K562 (cell line): ENCODE measurements around the gene HCRT. TPM values are rescaled to one million over a fixed set of nuclear protein-coding genes. Genes with fewer than 3 reads are reported as not detected.
"Not testable (repeated sequence)": the region's sequence is repeated elsewhere in the genome, so short reads cannot be mapped to it uniquely, and the experiment has no call there.

ENCODE experiments used
- ATAC-seq: fragments of 200-7000 bp; cut with Tn5 transposase; 3 replicates; pipeline ENCODE4 v1.9.1; 2020; ENCODE audit warnings: moderate library complexity
- BruUV-seq: library from RNA; stranded (reverse); fragments of 400-500 nt; replicated peaks from 2 replicates; lab custom pipeline; 2021; lab: Mats Ljungman, UMichigan
- CTCF ChIA-PET: fragments of 300-600 bp; formaldehyde crosslinking; extraction: SDS; loops from one replicate; lab custom pipeline; 2021; ENCODE audit warnings: low intra/inter-chr PET ratio; lab: Yijun Ruan, JAX
- POLR2A ChIA-PET: fragments of 300-600, 350-650 bp; sonication (Branson Sonifier 250); formaldehyde crosslinking; extraction: SDS; loops from one replicate; lab custom pipeline; 2021; ENCODE audit warnings: antibody characterized with exemption, inconsistent platforms; lab: Yijun Ruan, JAX
- DNase-seq, 4 experiments: peaks; one replicate each; pipeline versions ENCODE4 v3.0.0 to v3.0.0-alpha.2; 2011 to 2018; ENCODE audit warnings: low spot score in 3 of 4, mixed read lengths in 3 of 4; ENCODE audit errors: extremely low read depth in 1 of 4
- FAIRE-seq: peaks from 2 replicates; lab custom pipeline; 2011; peaks lifted over from hg19 to GRCh38; lab: Jason Lieb, UNC
- H2AFZ ChIP-seq: 2 replicates; pipeline ENCODE4 v1.6.0; 2011; ENCODE audit warnings: low read depth, low read length, control low read depth, inconsistent platforms
- H3K27ac ChIP-seq: fragments of 200-600 bp; 3 replicates; pipeline ENCODE4 v1.8.0; 2011; ENCODE audit warnings: low read depth, mild to moderate bottlenecking, control low read depth, inconsistent platforms, low read length, moderate library complexity, mixed read lengths; ENCODE audit errors: extremely low read depth
- H3K27me3 ChIP-seq, 2 experiments: fragments of 300-600 bp in 1 of 2; 2 replicates in 1 of 2; 3 replicates in 1 of 2; pipeline versions ENCODE4 v1.6.0 to v1.8.0; 2011; ENCODE audit warnings: inconsistent platforms in 2 of 2, low read length in 2 of 2, mild to moderate bottlenecking in 1 of 2, mixed read lengths in 1 of 2, moderate library complexity in 1 of 2; ENCODE audit not compliant: control insufficient read depth in 2 of 2, insufficient read depth in 2 of 2
- H3K36me3 ChIP-seq: fragments of 300-600 bp; 3 replicates; pipeline ENCODE4 v1.8.0; 2011; ENCODE audit warnings: mild to moderate bottlenecking, low read length, inconsistent platforms; ENCODE audit not compliant: control insufficient read depth, insufficient read depth
- H3K4me1 ChIP-seq, 2 experiments: fragments of 200-600 bp in 1 of 2; replicated peaks in 1 of 2; 2 replicates in 1 of 2; 3 replicates in 1 of 2; pipeline versions ENCODE4 v1.5.1 to v1.8.0; 2011; ENCODE audit warnings: inconsistent platforms in 2 of 2, low read length in 2 of 2, mild to moderate bottlenecking in 1 of 2, mixed read lengths in 1 of 2, moderate library complexity in 1 of 2; ENCODE audit not compliant: control insufficient read depth in 2 of 2, insufficient read depth in 2 of 2
- H3K4me2 ChIP-seq: 2 replicates; pipeline ENCODE4 v1.6.1; 2011; ENCODE audit warnings: low read length, control low read depth, inconsistent platforms, mixed read lengths; ENCODE audit not compliant: insufficient read depth
- H3K4me3 ChIP-seq: fragments of 200-600 bp; sonication (generic), shearing (Covaris generic); 2 replicates; pipeline ENCODE4 v1.5.1; 2016; ENCODE audit warnings: control low read depth, inconsistent platforms
- H3K79me2 ChIP-seq: fragments of 200-600 bp; 3 replicates; pipeline ENCODE4 v1.8.0; 2011; ENCODE audit warnings: low read length, inconsistent platforms; ENCODE audit not compliant: control insufficient read depth, insufficient read depth
- H3K9ac ChIP-seq, 2 experiments: 2 replicates each; pipeline versions ENCODE4 v1.6.0 to v1.6.1; 2011; ENCODE audit warnings: low read depth in 2 of 2, low read length in 2 of 2, control low read depth in 1 of 2, inconsistent platforms in 1 of 2, mild to moderate bottlenecking in 1 of 2, mixed read lengths in 1 of 2; ENCODE audit not compliant: insufficient read depth in 1 of 2
- H3K9me1 ChIP-seq: one replicate; pipeline ENCODE4 v1.6.0; 2011; ENCODE audit warnings: inconsistent platforms, mild to moderate bottlenecking, low read length, moderate library complexity; ENCODE audit not compliant: control insufficient read depth, insufficient read depth
- H3K9me3 ChIP-seq: replicated peaks from 2 replicates; pipeline ENCODE4 v1.5.1; 2011; ENCODE audit warnings: low read depth, low read length, inconsistent platforms; ENCODE audit not compliant: control insufficient read depth, insufficient read depth
- H4K20me1 ChIP-seq: replicated peaks from 2 replicates; pipeline ENCODE4 v1.6.1; 2011; ENCODE audit warnings: low read length, inconsistent platforms, mixed read lengths; ENCODE audit not compliant: control insufficient read depth, insufficient read depth
- WGBS: fragments of 100-300 bp; shearing (Covaris generic); methylation state at CpG from one replicate; pipeline ENCODE4 v1.1.6; 2016; ENCODE audit warnings: low coverage, mixed read lengths; ENCODE audit not compliant: insufficient coverage; ENCODE audit errors: missing lambda C conversion rate; 5-methylcytosine and 5-hydroxymethylcytosine counted together
- in situ Hi-C: fragments of 300-500 bp; cut with MboI; formaldehyde crosslinking; loops from 4 replicates; pipeline ENCODE4 v1.15.0; 2018; ENCODE audit warnings: inconsistent platforms, mixed read lengths
- intact Hi-C: fragments of 100-400 bp; cut with micrococcal nuclease; formaldehyde crosslinking; loops from 2 replicates; pipeline ENCODE4 v1.14.2; 2022
- polyA plus RNA-seq, 8 experiments: library from polyadenylated mRNA; depleted of rRNA in 4 of 8; stranded (reverse) in 5 of 8; unstranded in 3 of 8; fragments of >200 nt; fragmentation: Nextera tagmentation in 2 of 8; fragmentation: Illumina TruSeq in 1 of 8; extraction: Ambion mirVana in 2 of 8; extraction: Trizol in 1 of 8; gene quantifications; 2 replicates each; pipeline versions ENCODE4 v1.2.1 to v1.2.3, GENCODE V29; 2011 to 2014; ENCODE audit warnings: inconsistent platforms in 1 of 8, missing spikeins in 1 of 8
- total RNA-seq, 7 experiments: library from RNA; depleted of rRNA in 6 of 7; stranded (reverse); fragments of >200 nt in 6 of 7; fragmentation: Illumina TruSeq in 2 of 7; extraction: Trizol in 2 of 7; gene quantifications; 2 replicates each; pipeline versions ENCODE4 v1.2.1 to v1.2.3, GENCODE V29; 2011 to 2021; ENCODE audit warnings: low replicate concordance in 1 of 7
- TF ChIP-seq, protein P1 (sequence below), 2 experiments: fragments of 450-650 bp in 1 of 2; sonication (generic) in 1 of 2; formaldehyde crosslinking; conservative IDR thresholded peaks; 2 replicates each; pipeline versions ENCODE4 v1.4.0 to v1.8.1; 2020 to 2022; ENCODE audit warnings: mild to moderate bottlenecking in 1 of 2, missing genetic modification reagents in 1 of 2

The HCRT gene
- total and polyA plus RNA-seq, 9 of the 15 experiments (the other 6 are each of a cell fraction or from before 2014, with no cell fraction given), result not detected

DNA sequence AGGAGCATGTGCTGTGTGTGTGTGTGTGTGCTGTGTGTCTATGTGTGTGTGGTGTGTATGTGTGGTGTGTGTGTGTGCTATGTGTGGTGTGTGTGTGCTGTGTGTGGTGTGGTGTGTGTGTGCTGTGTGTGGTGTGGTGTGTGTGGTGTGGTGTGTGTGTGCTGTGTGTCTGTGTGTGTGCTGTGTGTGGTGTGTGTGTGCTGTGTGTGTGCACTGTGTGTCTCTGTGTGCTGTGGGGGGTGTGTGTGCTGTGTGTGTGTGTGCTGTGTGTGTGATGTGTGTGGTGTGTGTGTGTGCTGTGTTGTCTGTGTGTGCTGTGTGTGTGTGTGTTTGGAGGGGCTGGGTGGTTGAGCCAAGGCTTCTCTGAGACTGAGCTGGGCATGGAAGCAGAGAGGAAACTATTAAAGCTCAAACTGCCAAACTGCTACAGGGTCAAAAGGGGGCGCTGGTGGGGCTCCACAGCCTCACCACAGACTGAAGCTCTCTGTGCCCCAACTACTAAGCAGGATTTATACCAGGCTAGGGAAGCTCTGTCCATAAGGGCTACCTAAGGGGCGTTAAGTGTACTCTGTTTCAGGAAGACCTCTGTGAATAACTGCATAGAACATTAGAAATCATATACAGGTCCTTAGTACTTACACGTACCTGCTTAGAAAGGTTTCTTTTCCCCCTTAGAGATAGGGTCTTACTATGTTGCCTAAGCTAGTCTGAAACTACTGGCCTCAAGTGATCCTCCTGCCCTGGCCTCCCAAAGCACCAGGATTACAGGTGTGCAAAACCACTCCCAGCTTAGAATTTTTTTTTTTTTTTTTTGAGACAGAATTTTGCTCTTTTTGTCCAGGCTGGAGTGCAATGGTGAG, 36.9 kb upstream of the HCRT start (continued):
- TF ChIP-seq, protein P1, sequence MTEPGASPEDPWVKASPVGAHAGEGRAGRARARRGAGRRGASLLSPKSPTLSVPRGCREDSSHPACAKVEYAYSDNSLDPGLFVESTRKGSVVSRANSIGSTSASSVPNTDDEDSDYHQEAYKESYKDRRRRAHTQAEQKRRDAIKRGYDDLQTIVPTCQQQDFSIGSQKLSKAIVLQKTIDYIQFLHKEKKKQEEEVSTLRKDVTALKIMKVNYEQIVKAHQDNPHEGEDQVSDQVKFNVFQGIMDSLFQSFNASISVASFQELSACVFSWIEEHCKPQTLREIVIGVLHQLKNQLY (CRISPR knock-in tag; conservative IDR thresholded peaks at IDR 0.05), result no peak

GRCh38 chr17:42219280-42219679, 34.0 kb upstream of the HCRT start:
- H3K79me2 ChIP-seq, H3K4me1 ChIP-seq, H3K9me1 ChIP-seq, ATAC-seq, H3K4me3 ChIP-seq, H2AFZ ChIP-seq, H3K4me2 ChIP-seq, H3K27me3 ChIP-seq, H3K9me3 ChIP-seq, H3K27ac ChIP-seq, in situ Hi-C loops, intact Hi-C loops, DNase-seq, BruUV-seq, H3K9ac ChIP-seq, H4K20me1 ChIP-seq, POLR2A ChIA-PET, CTCF ChIA-PET, FAIRE-seq: not testable (repeated sequence)
- H3K36me3 ChIP-seq, result peaks cover 86% of the 10 kb centered on the region
- no CpG with 5 or more reads among the region's 17 CpGs for WGBS
